DND-41 (cell line): Measurements from ENCODE around the gene HADHA.
A peak's percentile ranks its signal among the peaks of the same experiment; 100 is the strongest.

Experiments
- ATAC-seq: fragments of 200-7000 bp; cut with Tn5 transposase; 3 replicates; pipeline ENCODE4 v1.9.1; 2021; ENCODE audit warnings: low read depth; ENCODE audit not compliant: insufficient read depth
- DNase-seq: peaks from one replicate; pipeline ENCODE4 v3.0.0-alpha.2; 2020
- H2AFZ ChIP-seq: 2 replicates; pipeline ENCODE4 v1.6.0; 2012; ENCODE audit warnings: low read depth, low read length
- H3K27ac ChIP-seq: 2 replicates; pipeline ENCODE4 v1.5.1; 2012; ENCODE audit warnings: low read length, inconsistent platforms
- H3K27me3 ChIP-seq: fragments of 200-600 bp; sonication (generic); 2 replicates; pipeline ENCODE4 v1.6.0; 2012; ENCODE audit warnings: low read length, mild to moderate bottlenecking, inconsistent platforms; ENCODE audit not compliant: insufficient read depth, poor library complexity
- H3K36me3 ChIP-seq: 2 replicates; pipeline ENCODE4 v1.5.1; 2012; ENCODE audit warnings: low read length, inconsistent platforms; ENCODE audit not compliant: insufficient read depth
- H3K4me1 ChIP-seq: 2 replicates; pipeline ENCODE4 v1.5.1; 2012; ENCODE audit warnings: mild to moderate bottlenecking, low read length; ENCODE audit not compliant: insufficient read depth
- H3K4me2 ChIP-seq: 2 replicates; pipeline ENCODE4 v1.6.0; 2012; ENCODE audit warnings: mild to moderate bottlenecking, moderate library complexity, low read length, inconsistent platforms; ENCODE audit not compliant: insufficient read depth
- H3K4me3 ChIP-seq, 2 experiments: fragments of 200-600 bp in 1 of 2; shearing (Covaris generic) in 1 of 2; 2 replicates each; pipeline ENCODE4 v1.5.1; 2012 to 2016; ENCODE audit warnings: inconsistent platforms in 2 of 2, low read length in 2 of 2, mild to moderate bottlenecking in 2 of 2, low read depth in 1 of 2, moderate library complexity in 1 of 2
- H3K79me2 ChIP-seq: 2 replicates; pipeline ENCODE4 v1.6.0; 2012; ENCODE audit warnings: low read length, inconsistent platforms; ENCODE audit not compliant: insufficient read depth
- H3K9ac ChIP-seq: 2 replicates; pipeline ENCODE4 v1.6.0; 2012; ENCODE audit warnings: low read depth, mild to moderate bottlenecking, inconsistent platforms, low read length, moderate library complexity
- H3K9me3 ChIP-seq: 2 replicates; pipeline ENCODE4 v1.5.1; 2012; ENCODE audit warnings: low read length, moderate library complexity, mild to moderate bottlenecking, inconsistent platforms; ENCODE audit not compliant: insufficient read depth, severe bottlenecking
- H4K20me1 ChIP-seq: 2 replicates; pipeline ENCODE4 v1.6.0; 2012; ENCODE audit warnings: low read length; ENCODE audit not compliant: insufficient read depth
- EZH2 ChIP-seq: IDR thresholded peaks from 3 replicates; pipeline ENCODE4 v1.6.1; 2012; ENCODE audit warnings: borderline replicate concordance, low read depth, mild to moderate bottlenecking, moderate library complexity, low read length, inconsistent platforms; ENCODE audit not compliant: severe bottlenecking
- TF ChIP-seq, protein P1 (sequence below): IDR thresholded peaks from 2 replicates; pipeline ENCODE4 v1.5.1; 2012; ENCODE audit warnings: borderline replicate concordance, low read length, moderate library complexity, mild to moderate bottlenecking; ENCODE audit not compliant: poor library complexity, severe bottlenecking; ENCODE audit errors: extremely low read depth

Gene HADHA

DNA sequence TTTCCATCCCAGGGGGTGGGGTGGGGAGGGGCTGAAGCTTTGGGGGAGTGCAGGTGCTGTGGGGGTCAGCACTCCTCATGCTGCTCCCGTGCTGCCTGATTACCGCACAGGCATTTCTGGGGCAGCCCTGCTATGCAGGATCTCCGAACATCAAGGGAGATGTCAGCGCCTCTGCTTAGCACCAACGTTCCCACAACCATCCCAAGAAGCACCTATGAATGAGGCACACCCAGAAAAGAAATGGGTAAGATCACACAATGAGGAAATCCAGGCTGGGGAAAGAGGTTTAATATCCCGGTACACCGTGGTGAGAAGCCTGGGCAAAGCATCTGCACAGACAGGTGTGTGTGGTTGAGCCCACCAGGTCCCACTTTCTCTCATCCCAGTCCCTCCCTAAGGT is 54.1 kb downstream of the HADHA start:
- Histone ChIP-seq H3K27ac (no peak overlapping the region), H3K4me2 (no peak overlapping the region), H3K9me3 (no peaks in the 10 kb centered on the region), H3K79me2 (no peaks in the 10 kb centered on the region), H3K36me3 (peaks cover 51% of the 10 kb centered on the region), H3K27me3 (no peaks in the 10 kb centered on the region), H3K9ac (no peak overlapping the region), H2AFZ (no peak overlapping the region), H4K20me1 (no peaks in the 10 kb centered on the region; the same call in 1 of the 2 replicates), H3K4me1 (no peaks in the 10 kb centered on the region), H3K4me3 (no peak overlapping the region)
- TF ChIP-seq EZH2 = no peak
- TF ChIP-seq, protein P1, sequence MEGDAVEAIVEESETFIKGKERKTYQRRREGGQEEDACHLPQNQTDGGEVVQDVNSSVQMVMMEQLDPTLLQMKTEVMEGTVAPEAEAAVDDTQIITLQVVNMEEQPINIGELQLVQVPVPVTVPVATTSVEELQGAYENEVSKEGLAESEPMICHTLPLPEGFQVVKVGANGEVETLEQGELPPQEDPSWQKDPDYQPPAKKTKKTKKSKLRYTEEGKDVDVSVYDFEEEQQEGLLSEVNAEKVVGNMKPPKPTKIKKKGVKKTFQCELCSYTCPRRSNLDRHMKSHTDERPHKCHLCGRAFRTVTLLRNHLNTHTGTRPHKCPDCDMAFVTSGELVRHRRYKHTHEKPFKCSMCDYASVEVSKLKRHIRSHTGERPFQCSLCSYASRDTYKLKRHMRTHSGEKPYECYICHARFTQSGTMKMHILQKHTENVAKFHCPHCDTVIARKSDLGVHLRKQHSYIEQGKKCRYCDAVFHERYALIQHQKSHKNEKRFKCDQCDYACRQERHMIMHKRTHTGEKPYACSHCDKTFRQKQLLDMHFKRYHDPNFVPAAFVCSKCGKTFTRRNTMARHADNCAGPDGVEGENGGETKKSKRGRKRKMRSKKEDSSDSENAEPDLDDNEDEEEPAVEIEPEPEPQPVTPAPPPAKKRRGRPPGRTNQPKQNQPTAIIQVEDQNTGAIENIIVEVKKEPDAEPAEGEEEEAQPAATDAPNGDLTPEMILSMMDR = no peak
- ATAC-seq (0 out of 3 replicates have a peak, but pooled peaks have one; percentile 5), DNase-seq (no peak)

DNA sequence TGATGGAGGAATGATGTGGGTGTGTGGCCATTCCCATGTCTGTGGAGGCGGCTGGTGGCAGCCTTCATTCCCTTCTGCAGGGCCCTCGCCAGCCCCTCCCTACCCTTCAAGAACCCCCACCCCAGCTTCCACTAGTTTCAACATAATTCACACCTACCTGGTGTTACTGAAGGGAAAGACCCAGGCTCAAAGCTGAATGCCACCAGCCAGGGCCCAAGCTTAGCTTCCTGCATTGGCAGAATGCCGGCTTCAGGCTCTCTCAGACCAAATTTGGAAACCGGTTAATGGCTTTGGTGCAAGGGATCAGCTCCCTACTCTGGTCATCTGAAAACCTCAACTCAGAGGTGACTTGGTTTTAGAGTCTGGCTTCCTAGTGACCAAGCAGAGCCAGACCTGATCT is 54.7 kb downstream of the HADHA start:
- H3K4me2 ChIP-seq = no peak overlapping the region
- H3K27ac ChIP-seq = no peak overlapping the region
- H3K27me3 ChIP-seq = no peaks in the 10 kb centered on the region
- H4K20me1 ChIP-seq = no peaks in the 10 kb centered on the region; the same call in 1 of the 2 replicates
- no peak overlapping the region for H2AFZ ChIP-seq
- DNase-seq (no peak), ATAC-seq (peak; percentile 36; the same call in 2 of the 3 replicates)
- H3K79me2 ChIP-seq = no peaks in the 10 kb centered on the region
- no peaks in the 10 kb centered on the region for H3K4me1 ChIP-seq
- no peaks in the 10 kb centered on the region for H3K9me3 ChIP-seq
- peaks cover 44% of the 10 kb centered on the region for H3K36me3 ChIP-seq
- no peak overlapping the region for H3K9ac ChIP-seq
- TF ChIP-seq EZH2 = no peak
- TF ChIP-seq, protein P1 = no peak
- H3K4me3 ChIP-seq = no peak overlapping the region

DNA sequence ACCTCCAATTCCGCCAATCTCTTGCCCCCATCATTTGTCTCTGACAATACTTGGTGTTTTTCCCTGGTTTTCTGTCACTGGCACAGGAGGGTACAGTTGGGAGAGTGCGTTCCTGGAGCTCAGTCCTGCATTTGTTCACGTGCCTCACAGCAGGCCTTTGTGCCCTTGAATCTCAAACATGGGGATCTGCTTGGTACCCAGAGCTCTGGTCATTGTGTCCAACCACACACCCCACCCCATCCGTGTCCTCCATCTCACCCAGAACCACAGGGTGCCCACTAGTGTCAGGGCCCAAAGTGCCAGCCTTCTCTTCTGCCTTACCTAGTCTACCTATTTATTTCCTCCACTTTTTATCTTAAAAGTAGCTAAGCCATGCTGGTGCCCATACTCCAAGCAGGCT is 55.3 kb downstream of the HADHA start:
- Histone ChIP-seq H3K36me3 (peaks cover 38% of the 10 kb centered on the region), H4K20me1 (no peaks in the 10 kb centered on the region; the same call in 1 of the 2 replicates)
- TF ChIP-seq, protein P1 = no peak
- TF ChIP-seq EZH2 = no peak

DNA sequence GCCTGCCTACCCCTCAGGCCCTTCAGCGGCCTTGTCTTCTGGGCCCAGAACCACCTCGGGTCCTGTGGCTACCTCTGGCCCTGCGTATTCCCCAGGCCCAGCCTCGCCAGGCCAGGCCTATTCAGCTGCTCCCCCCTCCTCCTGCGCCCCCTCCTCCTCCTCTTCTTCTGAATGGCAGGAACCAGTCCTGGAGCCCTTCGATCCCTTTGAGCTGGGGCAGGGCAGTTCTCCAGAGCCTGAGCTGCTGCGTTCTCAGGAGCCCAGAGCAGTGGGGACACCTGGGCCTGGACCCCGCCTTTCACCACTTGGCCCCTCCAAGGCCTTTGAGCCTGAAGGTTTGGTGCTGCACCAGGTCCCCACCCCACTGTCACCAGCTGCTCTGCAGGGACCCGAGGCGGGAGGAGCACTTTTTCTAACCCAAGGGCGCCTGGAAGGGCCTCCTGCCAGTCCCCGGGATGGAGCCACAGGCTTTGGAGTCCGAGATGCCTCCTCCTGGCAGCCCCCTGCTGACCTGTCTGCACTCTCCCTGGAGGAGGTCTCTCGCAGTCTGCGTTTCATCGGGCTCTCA is 56.8 kb downstream of the HADHA start:
- Histone ChIP-seq H2AFZ (no peak overlapping the region), H3K27me3 (no peaks in the 10 kb centered on the region), H3K27ac (no peak overlapping the region), H3K4me2 (no peak overlapping the region), H3K9me3 (no peaks in the 10 kb centered on the region), H3K9ac (no peak overlapping the region), H3K36me3 (peaks cover 23% of the 10 kb centered on the region), H3K79me2 (no peaks in the 10 kb centered on the region), H4K20me1 (no peaks in the 10 kb centered on the region; the same call in 1 of the 2 replicates), H3K4me1 (no peaks in the 10 kb centered on the region), H3K4me3 (no peak overlapping the region)
- DNase-seq = no peak
- no peak for TF ChIP-seq EZH2
- TF ChIP-seq, protein P1 = no peak
- no peak for ATAC-seq

More for the DNA sequence above, 55.3 kb downstream of the HADHA start:
- H3K9ac ChIP-seq = no peak overlapping the region
- no peak overlapping the region for H3K4me2 ChIP-seq
- H3K9me3 ChIP-seq = no peaks in the 10 kb centered on the region
- H3K79me2 ChIP-seq = no peaks in the 10 kb centered on the region
- DNase-seq (no peak), ATAC-seq (no peak)
- no peaks in the 10 kb centered on the region for H3K27me3 ChIP-seq
- no peaks in the 10 kb centered on the region for H3K4me1 ChIP-seq
- H3K4me3 ChIP-seq = no peak overlapping the region
- no peak overlapping the region for H2AFZ ChIP-seq
- H3K27ac ChIP-seq = no peak overlapping the region
